ENCODE results near the gene MRC1. TPM values are rescaled to one million over a fixed set of nuclear protein-coding genes. Genes with fewer than 3 reads are reported as not detected.

The MRC1 gene
- total RNA-seq, 4 donors from 2014 or later = 8.1 to 22.0 (median 11.1) TPM

DNA sequence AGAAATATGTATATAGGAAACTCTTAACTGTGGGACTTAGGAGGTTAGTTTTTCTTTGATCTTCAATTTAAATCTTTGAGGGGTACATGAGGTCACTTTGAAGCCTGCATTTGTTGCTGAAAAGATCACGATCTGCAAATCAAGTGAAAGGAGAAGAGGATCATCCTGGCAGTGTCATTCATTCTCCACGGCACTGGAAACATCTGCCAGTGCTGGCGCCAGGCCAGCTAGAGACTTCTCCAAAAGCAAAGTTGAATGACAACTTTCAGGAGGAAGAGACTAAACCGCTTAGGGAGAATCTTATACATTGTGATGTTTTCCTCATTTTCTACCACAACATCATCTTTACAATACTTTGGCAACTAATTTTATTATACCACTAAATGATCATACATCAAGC lies 42.5 kb downstream of the MRC1 start:
- peak in 2 of 3 donors; percentile 51 to 54 for DNase-seq
- Histone ChIP-seq H3K9me3 (no peaks in the 10 kb centered on the region), H3K27ac (no peak overlapping the region), H3K4me1 (no peaks in the 10 kb centered on the region), H3K27me3 (no peaks in the 10 kb centered on the region), H3K36me3 (no peaks in the 10 kb centered on the region), H3K4me3 (no peak overlapping the region)
- no peak for TF ChIP-seq POLR2A (IDR thresholded peaks at IDR 0.05)
- TF ChIP-seq, protein P1, sequence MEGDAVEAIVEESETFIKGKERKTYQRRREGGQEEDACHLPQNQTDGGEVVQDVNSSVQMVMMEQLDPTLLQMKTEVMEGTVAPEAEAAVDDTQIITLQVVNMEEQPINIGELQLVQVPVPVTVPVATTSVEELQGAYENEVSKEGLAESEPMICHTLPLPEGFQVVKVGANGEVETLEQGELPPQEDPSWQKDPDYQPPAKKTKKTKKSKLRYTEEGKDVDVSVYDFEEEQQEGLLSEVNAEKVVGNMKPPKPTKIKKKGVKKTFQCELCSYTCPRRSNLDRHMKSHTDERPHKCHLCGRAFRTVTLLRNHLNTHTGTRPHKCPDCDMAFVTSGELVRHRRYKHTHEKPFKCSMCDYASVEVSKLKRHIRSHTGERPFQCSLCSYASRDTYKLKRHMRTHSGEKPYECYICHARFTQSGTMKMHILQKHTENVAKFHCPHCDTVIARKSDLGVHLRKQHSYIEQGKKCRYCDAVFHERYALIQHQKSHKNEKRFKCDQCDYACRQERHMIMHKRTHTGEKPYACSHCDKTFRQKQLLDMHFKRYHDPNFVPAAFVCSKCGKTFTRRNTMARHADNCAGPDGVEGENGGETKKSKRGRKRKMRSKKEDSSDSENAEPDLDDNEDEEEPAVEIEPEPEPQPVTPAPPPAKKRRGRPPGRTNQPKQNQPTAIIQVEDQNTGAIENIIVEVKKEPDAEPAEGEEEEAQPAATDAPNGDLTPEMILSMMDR (IDR thresholded peaks at IDR 0.05) = no peak

DNA sequence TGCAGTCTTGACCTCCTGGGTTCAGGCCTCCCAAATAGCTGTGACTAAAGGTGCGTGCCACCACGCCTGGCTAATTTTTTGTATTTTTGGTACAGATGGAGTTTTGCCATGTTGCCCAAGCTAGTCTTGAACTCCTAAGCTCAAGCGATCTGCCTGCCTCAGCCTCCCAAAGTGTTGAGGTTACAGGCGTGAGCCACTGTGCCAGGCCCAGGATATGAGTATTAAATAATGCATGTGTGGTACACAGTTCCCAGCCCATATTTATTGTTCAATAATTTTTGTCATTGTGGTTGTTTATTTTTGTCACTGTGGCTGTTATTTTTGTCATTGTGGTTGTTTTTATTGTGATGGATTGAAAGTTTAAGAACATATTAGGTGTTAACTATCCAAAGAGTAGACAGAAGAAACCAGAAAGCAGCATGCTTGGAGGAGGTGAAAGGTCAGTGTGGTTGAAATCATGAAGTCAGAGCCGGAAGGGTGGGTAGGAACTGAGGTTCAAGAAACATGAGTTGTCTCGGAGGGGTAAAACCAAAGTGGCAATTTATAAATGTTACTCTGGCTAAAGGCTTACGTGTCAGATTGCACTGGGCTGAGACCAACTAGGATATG lies 45.0 kb downstream of the MRC1 start:
- Histone ChIP-seq H3K27me3 (no peaks in the 10 kb centered on the region), H3K4me3 (no peak overlapping the region), H3K4me1 (no peaks in the 10 kb centered on the region), H3K27ac (no peak overlapping the region), H3K36me3 (no peaks in the 10 kb centered on the region), H3K9me3 (no peaks in the 10 kb centered on the region)
- no peak for DNase-seq
- TF ChIP-seq, protein P1 (IDR thresholded peaks at IDR 0.05) = no peak
- TF ChIP-seq POLR2A (IDR thresholded peaks at IDR 0.05) = no peak

DNA sequence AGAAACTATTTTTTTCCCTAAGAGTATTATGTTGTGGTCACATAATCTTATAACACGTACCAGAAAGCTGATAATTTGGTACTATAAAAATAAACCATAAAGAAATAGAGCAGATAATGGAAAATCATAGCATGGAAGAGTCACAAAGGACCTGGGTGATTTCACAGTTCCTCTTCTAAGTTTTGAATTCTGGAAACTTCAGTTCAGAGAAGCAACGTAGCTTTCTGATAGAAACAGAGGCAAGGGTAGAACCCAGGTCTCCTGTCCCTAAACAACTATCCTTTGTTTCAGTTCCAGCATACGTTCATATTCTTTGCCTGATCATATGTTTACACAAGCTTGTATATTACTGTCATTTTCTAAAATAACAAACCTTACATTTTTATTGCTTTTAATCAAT lies 47.9 kb downstream of the MRC1 start:
- no peak for TF ChIP-seq POLR2A (IDR thresholded peaks at IDR 0.05)
- TF ChIP-seq, protein P1 (IDR thresholded peaks at IDR 0.05) = no peak
- no peak overlapping the region for H3K4me3 ChIP-seq
- H3K27me3 ChIP-seq = no peaks in the 10 kb centered on the region
- H3K9me3 ChIP-seq = no peaks in the 10 kb centered on the region
- no peaks in the 10 kb centered on the region for H3K36me3 ChIP-seq
- DNase-seq = no peak
- no peaks in the 10 kb centered on the region for H3K4me1 ChIP-seq
- no peak overlapping the region for H3K27ac ChIP-seq

DNA sequence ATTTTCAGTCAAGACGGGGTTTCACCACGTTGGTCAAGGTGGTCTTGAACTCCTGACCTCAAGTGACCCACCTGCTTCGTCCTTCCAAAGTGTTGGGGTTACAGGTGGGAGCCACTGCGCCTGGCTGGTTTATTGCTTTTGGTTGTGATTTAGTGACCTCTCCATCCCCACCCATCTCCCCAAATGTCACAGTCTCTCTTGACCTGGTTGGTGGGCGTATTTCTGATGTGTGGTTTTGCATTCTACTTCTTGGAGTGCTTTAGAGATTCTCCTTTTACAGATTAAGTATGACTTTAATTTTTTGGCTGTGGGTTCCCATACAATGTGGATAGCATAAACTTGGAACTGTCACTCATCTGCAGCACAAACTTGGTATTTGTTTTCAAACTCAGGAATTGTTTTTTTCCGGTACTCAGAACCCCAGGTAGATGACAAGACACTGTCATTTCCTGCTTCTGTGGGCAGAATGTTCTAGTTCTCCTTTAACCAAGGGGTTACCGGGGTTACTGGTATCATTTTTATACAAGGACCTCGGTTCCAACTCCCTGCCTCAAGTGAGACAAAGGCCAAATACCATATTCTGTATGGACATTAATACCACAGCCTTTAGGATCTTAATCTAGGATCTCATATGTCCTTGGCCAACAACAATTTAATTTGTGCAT lies 50.5 kb downstream of the MRC1 start:
- H3K4me3 ChIP-seq = no peak overlapping the region
- no peaks in the 10 kb centered on the region for H3K27me3 ChIP-seq
- H3K27ac ChIP-seq = no peak overlapping the region
- no peaks in the 10 kb centered on the region for H3K4me1 ChIP-seq
- no peak for DNase-seq
- H3K36me3 ChIP-seq = no peaks in the 10 kb centered on the region
- no peaks in the 10 kb centered on the region for H3K9me3 ChIP-seq
- TF ChIP-seq POLR2A (IDR thresholded peaks at IDR 0.05) = no peak
- TF ChIP-seq, protein P1 (IDR thresholded peaks at IDR 0.05) = no peak

DNA sequence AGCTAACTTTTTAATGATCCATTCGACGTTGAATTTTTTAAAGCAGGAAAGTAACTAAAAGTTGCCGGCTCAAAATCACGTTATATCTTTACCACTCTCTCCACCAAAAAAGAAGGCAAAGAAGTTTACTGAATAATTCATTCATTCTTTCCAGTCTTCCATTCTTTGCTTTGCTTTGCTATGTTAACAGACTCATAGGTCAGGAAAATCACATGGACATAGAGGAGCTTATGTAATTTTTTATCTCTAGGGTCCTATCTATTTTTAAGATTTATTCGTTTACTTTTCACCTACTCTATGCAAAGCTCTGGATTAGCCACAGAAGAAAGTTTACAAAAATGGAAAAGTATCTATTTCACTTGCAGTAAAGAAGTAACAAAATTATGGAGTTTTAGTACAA lies 52.6 kb downstream of the MRC1 start:
- H3K4me1 ChIP-seq = no peaks in the 10 kb centered on the region

More for the DNA sequence above, 52.6 kb downstream of the MRC1 start:
- Histone ChIP-seq H3K36me3 (no peaks in the 10 kb centered on the region), H3K9me3 (no peaks in the 10 kb centered on the region), H3K27me3 (no peaks in the 10 kb centered on the region), H3K27ac (no peak overlapping the region), H3K4me3 (no peak overlapping the region)
- no peak for DNase-seq
- no peak for TF ChIP-seq POLR2A (IDR thresholded peaks at IDR 0.05)
- TF ChIP-seq, protein P1 (IDR thresholded peaks at IDR 0.05) = no peak

Measured in Peyer's patch (tissue), 4 donors.